Fibroblast of villous mesenchyme (primary cell): ENCODE measurements around the gene APOC3. TPM values are rescaled to one million over a fixed set of nuclear protein-coding genes. Genes with fewer than 3 reads are reported as not detected.

Experiments used
- DNase-seq: peaks from one replicate; pipeline ENCODE4 v3.0.0-alpha.2; 2010; ENCODE audit warnings: low read depth
- H3K4me3 ChIP-seq: 2 replicates; pipeline ENCODE4 v1.5.1; 2011; ENCODE audit warnings: low read depth, mild to moderate bottlenecking, low read length
- CTCF ChIP-seq: IDR thresholded peaks from 2 replicates; pipeline ENCODE4 v1.5.1; 2012; ENCODE audit warnings: low read depth, mild to moderate bottlenecking, low read length; ENCODE audit not compliant: insufficient read depth
- total RNA-seq: library from RNA; depleted of rRNA; stranded (reverse); fragments of >200 nt; gene quantifications from 2 replicates; pipeline ENCODE4 v1.2.3, GENCODE V29; 2012

APOC3 gene
- total RNA-seq, 1 donor = not detected

GRCh38 chr11:116788534-116788933 is 41.2 kb upstream of the APOC3 start:
- no peak for DNase-seq
- TF ChIP-seq CTCF = no peak
- peak overlapping the region; percentile 90 for H3K4me3 ChIP-seq

GRCh38 chr11:116788975-116789374 is 40.7 kb upstream of the APOC3 start:
- no peak for DNase-seq
- no peak overlapping the region for H3K4me3 ChIP-seq
- TF ChIP-seq CTCF = no peak

GRCh38 chr11:116790167-116791001 is 39.3 kb upstream of the APOC3 start:
- TF ChIP-seq CTCF = no peak
- DNase-seq = no peak
- H3K4me3 ChIP-seq = no peak overlapping the region

DNA sequence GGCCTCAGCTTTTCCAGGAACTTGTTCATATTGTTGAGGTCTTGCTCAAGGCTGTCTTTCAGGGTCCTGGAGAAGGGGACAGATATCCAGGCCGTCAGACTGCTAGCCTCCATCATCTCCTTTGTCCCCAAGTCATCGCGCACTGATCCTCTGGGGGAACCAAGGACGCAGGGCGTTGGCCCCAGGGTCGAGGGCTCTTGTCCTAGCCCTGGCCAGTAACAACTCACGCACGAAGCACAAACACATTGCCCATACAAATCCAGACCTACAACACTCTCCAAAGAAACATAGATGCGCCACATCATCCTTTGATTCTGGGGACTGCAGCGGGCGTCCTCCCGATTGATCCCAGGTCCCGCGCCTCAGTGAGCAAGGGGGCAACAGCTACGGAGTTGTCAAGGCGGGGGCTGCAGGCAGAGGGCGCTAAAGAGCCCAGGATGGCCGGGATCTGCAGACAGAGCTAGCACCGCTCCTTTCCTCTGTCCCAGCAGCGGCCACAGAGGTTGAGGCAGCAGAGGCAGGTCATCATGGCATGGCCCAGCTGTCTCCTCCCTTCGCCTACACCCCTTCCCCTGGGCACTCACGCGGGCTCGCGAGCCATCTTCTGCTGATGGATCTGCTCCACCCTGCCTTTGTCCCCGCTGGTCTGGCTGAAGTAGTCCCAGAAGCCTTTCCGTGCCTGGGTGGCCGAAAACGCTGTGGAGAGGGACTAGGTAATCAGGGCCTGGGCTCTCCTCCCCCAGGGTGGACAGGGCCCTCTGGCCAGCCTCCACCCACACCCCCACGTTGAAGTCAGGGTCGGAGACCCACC is 38.5 kb upstream of the APOC3 start:
- TF ChIP-seq CTCF = peak; percentile 89
- peak; percentile 67 for DNase-seq
- no peak overlapping the region for H3K4me3 ChIP-seq

DNA sequence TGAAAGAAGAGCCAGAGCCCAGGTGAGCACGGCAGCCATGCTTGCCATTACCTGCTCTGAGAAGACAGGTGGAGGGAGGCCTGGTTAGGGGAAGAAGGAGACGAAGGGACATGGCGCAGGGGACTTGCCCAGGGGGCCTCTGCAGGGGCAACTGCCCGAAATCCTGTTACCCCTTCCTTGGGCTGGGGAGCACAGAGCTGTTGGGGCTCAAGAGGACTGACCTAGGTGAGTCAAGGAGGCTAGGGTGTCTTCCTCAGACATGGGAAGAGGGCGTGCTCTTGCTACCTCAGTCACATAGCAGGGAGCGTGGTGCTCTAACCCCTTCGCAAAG is 37.9 kb upstream of the APOC3 start, which contains the start of gene APOA5:
TSS of gene APOA5 (minus strand) at position 67 of the 331 bp plus-strand sequence. CDS start at position 48, 19 bp downstream.
- DNase-seq = no peak
- no peak within 1 kb of the TSS for H3K4me3 ChIP-seq
- TF ChIP-seq CTCF = no peak

- TF ChIP-seq CTCF = no peak
- DNase-seq = no peak
- no peak overlapping the region for H3K4me3 ChIP-seq
These were observed 37.4 kb upstream of the APOC3 start for GRCh38 chr11:116792144-116792868.
